DND-41 (cell line): ENCODE results near the gene LRRC74B.

Experiments
- EZH2 ChIP-seq: IDR thresholded peaks from 3 replicates; pipeline ENCODE4 v1.6.1; 2012; ENCODE audit warnings: borderline replicate concordance, low read depth, mild to moderate bottlenecking, moderate library complexity, low read length, inconsistent platforms; ENCODE audit not compliant: severe bottlenecking
- TF ChIP-seq, protein P1 (sequence below): IDR thresholded peaks from 2 replicates; pipeline ENCODE4 v1.5.1; 2012; ENCODE audit warnings: borderline replicate concordance, low read length, moderate library complexity, mild to moderate bottlenecking; ENCODE audit not compliant: poor library complexity, severe bottlenecking; ENCODE audit errors: extremely low read depth

GRCh38 chr22:21068681-21069276 is 23.0 kb downstream of the LRRC74B start:
- TF ChIP-seq, protein P1, sequence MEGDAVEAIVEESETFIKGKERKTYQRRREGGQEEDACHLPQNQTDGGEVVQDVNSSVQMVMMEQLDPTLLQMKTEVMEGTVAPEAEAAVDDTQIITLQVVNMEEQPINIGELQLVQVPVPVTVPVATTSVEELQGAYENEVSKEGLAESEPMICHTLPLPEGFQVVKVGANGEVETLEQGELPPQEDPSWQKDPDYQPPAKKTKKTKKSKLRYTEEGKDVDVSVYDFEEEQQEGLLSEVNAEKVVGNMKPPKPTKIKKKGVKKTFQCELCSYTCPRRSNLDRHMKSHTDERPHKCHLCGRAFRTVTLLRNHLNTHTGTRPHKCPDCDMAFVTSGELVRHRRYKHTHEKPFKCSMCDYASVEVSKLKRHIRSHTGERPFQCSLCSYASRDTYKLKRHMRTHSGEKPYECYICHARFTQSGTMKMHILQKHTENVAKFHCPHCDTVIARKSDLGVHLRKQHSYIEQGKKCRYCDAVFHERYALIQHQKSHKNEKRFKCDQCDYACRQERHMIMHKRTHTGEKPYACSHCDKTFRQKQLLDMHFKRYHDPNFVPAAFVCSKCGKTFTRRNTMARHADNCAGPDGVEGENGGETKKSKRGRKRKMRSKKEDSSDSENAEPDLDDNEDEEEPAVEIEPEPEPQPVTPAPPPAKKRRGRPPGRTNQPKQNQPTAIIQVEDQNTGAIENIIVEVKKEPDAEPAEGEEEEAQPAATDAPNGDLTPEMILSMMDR: no peak
- no peak for TF ChIP-seq EZH2
